Esophagus muscularis mucosa (tissue), 3 donors: ENCODE data around the gene PISD.

Experiments
- CTCF ChIP-seq, 3 experiments: fragments of 200-600 bp in 2 of 3; fragments of 450-650 bp in 1 of 3; sonication (generic) in 2 of 3; IDR thresholded peaks; one replicate each; pipeline ENCODE4 v1.5.1; 2017 to 2019; ENCODE audit warnings: antibody characterized with exemption in 3 of 3, mild to moderate bottlenecking in 2 of 3, moderate library complexity in 1 of 3
- EP300 ChIP-seq: sonication (generic); formaldehyde crosslinking; IDR thresholded peaks from one replicate; pipeline ENCODE4 v1.6.1; 2017; ENCODE audit warnings: antibody characterized with exemption

- no peak for TF ChIP-seq EP300
- TF ChIP-seq CTCF (IDR thresholded peaks at IDR 0.05): no peak
These were observed 50.8 kb downstream of the PISD start for GRCh38 chr22:31611061-31611760.
